ENCODE results near the gene CIPC. TPM values are rescaled to one million over a fixed set of nuclear protein-coding genes. Genes with fewer than 3 reads are reported as not detected.

The CIPC gene
- total RNA-seq, 2 experiments from 2014 or later, result 8.6 to 10.0 TPM

DNA sequence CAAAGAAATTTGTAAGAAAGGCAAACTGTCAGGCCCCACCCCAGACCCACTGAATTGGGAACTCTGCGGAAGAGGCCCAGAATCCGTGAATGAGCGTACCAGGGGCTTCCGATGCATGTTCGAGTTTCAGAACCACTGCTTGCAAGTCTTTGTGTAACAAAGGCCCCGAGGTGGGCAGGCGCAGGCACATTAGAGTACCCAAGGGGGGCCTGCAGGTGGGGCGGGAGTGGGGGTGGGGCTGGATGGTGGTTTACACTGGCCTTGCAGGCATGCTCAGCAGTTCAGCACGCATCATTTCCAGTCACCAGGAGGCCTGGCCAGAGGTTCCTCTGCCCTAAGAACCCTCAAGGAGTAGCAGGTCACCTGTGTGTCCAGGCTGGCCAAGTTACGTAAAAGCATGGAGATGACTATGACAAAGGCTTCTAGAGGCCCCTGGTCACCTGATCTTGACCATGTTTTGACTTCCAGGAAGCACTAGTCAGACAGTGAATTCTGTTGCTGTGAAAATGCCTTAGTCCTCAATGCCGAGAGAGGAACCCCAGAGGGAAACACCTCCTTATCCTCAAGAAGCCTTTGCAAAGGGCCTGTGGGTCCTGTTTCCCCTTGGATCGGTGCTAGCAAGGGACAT is 36.3 kb upstream of the CIPC start:
- Mint-ChIP-seq H3K27me3 (no peaks in the 10 kb centered on the region), H3K9me3 (ENCODE audit: low read depth) (no peaks in the 10 kb centered on the region), H3K36me3 (ENCODE audit: low read depth) (no peaks in the 10 kb centered on the region), H3K4me3 (no peak overlapping the region), H3K27ac (no peak overlapping the region), H3K4me1 (no peaks in the 10 kb centered on the region)
- CTCF ChIA-PET, result interaction anchor here (1.0 to 4.9 kb wide), 5 partner anchors 9 to 187 kb away, joined by 4 to 59 read pairs (median 9); no protein-coding TSS in a partner anchor
- intact Hi-C loops (cut with DNase I, micrococcal nuclease), result no loop called here
- DNase-seq (no peak), ATAC-seq (no peak)
- POLR2A ChIA-PET, result interaction anchor here (0.6 kb wide), 1 partner anchor 139 kb away, joined by 4 read pairs; no protein-coding TSS in a partner anchor

GRCh38 chr14:77062261-77062660 is 35.8 kb upstream of the CIPC start:
- ChIA-PET POLR2A (interaction anchor here (0.6 kb wide), 1 partner anchor 139 kb away, joined by 4 read pairs; no protein-coding TSS in a partner anchor), CTCF (interaction anchor here (0.9 to 4.9 kb wide), 7 partner anchors 8 to 188 kb away, joined by 4 to 59 read pairs (median 9); no protein-coding TSS in a partner anchor)
- Mint-ChIP-seq H3K27ac (no peak overlapping the region), H3K4me1 (no peaks in the 10 kb centered on the region), H3K36me3 (ENCODE audit: low read depth) (no peaks in the 10 kb centered on the region), H3K27me3 (no peaks in the 10 kb centered on the region), H3K4me3 (no peak overlapping the region), H3K9me3 (ENCODE audit: low read depth) (no peaks in the 10 kb centered on the region)
- ATAC-seq (no peak), DNase-seq (no peak)
- intact Hi-C loops (cut with DNase I, micrococcal nuclease), result no loop called here

DNA sequence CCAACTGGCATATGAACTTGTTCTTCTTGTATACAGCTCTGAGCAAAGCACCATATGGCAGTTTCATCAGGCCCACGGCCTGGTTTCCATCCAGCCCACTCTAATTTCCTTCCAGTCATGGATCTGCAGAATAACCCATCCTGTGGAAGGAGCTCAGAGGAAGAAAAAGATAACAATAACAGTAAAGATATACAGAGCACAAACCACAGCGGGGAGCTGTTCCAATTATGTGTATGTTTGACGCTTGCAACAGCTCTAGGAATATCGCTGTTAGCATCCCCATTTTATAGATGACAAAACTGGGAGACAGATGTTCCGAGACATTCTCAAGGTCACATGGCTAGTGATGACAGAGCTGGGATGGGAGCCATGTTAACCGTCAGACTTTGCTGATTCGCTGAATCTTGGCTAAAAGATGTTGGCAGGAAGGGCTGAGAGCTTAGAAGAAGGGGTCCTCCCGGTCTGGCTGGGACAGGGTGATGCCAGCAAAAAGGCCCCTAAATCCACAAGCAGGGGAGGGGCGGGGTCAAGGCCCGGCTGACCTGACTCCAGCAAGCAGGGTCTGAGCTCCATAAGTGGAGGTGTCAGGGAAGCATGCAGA is 34.4 kb upstream of the CIPC start:
- ChIA-PET POLR2A (no interaction called here), CTCF (interaction anchor here (0.6 to 4.9 kb wide), 15 partner anchors 8 to 253 kb away, joined by 3 to 59 read pairs (median 4); no protein-coding TSS in a partner anchor)
- no peaks in the 10 kb centered on the region for H3K9me3 Mint-ChIP-seq (ENCODE audit: low read depth)
- DNase-seq, result no peak
- intact Hi-C loops (cut with DNase I, micrococcal nuclease), result no loop called here
- H3K4me1 Mint-ChIP-seq, result no peaks in the 10 kb centered on the region
- no peaks in the 10 kb centered on the region for H3K36me3 Mint-ChIP-seq (ENCODE audit: low read depth)
- no peak for ATAC-seq
- H3K27ac Mint-ChIP-seq, result no peak overlapping the region
- H3K4me3 Mint-ChIP-seq, result no peak overlapping the region
- no peaks in the 10 kb centered on the region for H3K27me3 Mint-ChIP-seq

DNA sequence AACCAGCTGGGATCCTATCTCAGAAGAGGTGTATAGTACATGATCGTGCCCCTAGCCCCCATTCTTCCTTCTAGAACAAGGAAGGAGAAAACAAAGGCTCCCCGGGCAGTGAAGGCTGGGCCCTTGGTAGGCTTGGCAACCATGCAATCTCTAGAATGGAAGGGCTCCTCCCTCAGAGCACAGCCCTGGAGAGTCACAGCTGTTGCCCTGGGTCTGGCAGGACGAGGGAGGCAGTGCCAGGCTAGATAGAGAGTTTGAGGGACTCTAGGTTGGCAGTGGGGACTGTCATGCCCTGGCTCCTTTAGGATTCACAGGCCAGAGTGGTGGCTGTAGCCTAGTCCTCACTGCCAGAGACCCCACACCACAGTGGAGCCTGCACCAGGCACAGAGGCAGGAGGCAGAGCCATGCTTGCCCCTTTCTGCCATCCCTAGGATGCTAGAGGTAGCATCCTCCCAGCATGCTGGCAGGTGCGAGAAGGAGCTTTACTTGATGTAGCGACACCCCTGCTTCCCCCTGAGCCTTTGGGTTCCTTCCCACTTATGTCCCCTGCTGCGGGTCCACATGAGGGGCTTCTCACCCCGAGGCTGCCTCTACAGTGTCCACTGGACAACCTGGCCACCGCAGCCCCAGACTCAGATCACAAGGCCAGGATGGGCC is 33.4 kb upstream of the CIPC start:
- Mint-ChIP-seq H3K36me3 (ENCODE audit: low read depth) (no peaks in the 10 kb centered on the region), H3K4me3 (no peak overlapping the region), H3K4me1 (no peaks in the 10 kb centered on the region), H3K27me3 (no peaks in the 10 kb centered on the region), H3K27ac (no peak overlapping the region), H3K9me3 (ENCODE audit: low read depth) (no peaks in the 10 kb centered on the region)
- no peak for ATAC-seq
- DNase-seq, result no peak
- CTCF ChIA-PET, result interaction anchor here (0.6 to 4.6 kb wide), 5 partner anchors 11 to 190 kb away, joined by 3 to 59 read pairs (median 5); no protein-coding TSS in a partner anchor
- intact Hi-C loops (cut with DNase I, micrococcal nuclease), result no loop called here
- POLR2A ChIA-PET, result no interaction called here

DNA sequence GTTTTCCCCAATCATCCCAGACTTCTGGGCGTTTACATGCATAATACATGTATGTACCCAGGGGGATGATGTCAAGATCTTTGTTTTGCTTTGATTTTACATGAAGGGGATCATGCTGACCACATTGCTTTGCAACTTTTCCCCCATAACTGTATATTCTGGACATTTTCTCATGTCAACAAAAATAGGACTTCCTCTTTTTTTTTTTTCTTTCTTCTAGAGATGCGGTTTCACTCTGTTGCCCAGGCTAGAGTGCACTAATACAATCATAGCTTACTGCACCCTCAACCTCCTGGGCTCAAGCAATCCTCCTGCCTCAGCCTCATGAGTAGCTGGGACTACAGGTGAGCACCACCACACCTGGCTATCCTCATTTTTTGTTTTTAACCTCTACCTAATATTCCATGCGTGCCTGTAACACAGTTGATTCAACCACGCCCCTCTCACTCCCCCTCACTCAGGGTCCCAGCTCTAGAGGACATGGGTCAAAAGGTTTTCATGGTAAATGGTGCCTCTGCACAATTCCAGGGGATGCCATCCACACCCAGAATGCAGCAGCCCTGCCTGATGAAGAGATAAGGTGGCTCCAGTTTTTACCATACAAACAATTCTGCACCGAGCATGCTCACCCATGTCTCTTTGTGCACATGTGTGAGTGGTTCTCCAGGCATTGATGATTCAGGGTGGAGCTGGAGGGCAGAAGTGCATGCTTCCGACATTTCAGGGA is 32.0 kb upstream of the CIPC start:
- no peaks in the 10 kb centered on the region for H3K27me3 Mint-ChIP-seq
- H3K9me3 Mint-ChIP-seq (ENCODE audit: low read depth), result no peaks in the 10 kb centered on the region
- no peak overlapping the region for H3K4me3 Mint-ChIP-seq
- H3K36me3 Mint-ChIP-seq (ENCODE audit: low read depth), result no peaks in the 10 kb centered on the region
- H3K4me1 Mint-ChIP-seq, result no peaks in the 10 kb centered on the region
- DNase-seq (no peak), ATAC-seq (no peak)
- ChIA-PET POLR2A (no interaction called here), CTCF (interaction anchor here (0.6 to 4.6 kb wide), 3 partner anchors 80 to 192 kb away, joined by 3 to 59 read pairs (median 5); no protein-coding TSS in a partner anchor)
- intact Hi-C loops (cut with DNase I, micrococcal nuclease), result no loop called here
- no peak overlapping the region for H3K27ac Mint-ChIP-seq

DNA sequence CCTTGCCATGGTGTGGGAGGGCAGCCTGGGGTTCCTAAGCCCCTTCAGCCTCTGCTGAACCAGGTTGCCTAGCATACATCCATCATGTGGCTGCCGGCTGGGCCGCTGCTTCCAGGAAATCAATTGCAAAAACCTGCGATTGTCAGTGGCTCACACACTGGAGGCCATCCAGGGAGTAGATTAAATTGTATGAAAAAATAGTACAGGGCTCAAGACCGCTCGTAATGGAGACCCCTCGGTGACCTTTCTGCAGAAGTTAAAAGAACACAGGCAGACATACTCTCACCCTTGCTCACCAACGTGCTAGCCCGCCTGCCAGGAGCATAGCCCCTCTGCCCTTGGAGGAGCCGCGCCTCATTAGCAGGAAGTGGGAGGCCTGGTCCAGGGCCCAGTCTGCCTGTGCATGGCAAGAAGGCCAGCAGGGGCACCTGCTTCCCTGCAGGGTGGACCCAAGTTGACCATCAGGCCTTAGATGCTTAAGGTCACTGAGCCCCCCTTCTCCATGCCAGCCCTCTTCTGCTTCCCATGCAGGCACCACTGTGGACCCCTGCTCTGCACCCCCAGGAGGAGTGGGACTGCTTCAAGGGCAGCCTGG is 31.4 kb upstream of the CIPC start:
- H3K4me1 Mint-ChIP-seq, result no peaks in the 10 kb centered on the region
- ATAC-seq (no peak), DNase-seq (no peak)
- no peaks in the 10 kb centered on the region for H3K9me3 Mint-ChIP-seq (ENCODE audit: low read depth)
- H3K36me3 Mint-ChIP-seq (ENCODE audit: low read depth), result no peaks in the 10 kb centered on the region
- CTCF ChIA-PET, result interaction anchor here (0.9 to 23.5 kb wide), 4 partner anchors 13 to 198 kb away, joined by 3 to 599 read pairs (median 32); no protein-coding TSS in a partner anchor
- H3K27ac Mint-ChIP-seq, result no peak overlapping the region
- no peak overlapping the region for H3K4me3 Mint-ChIP-seq
- no peaks in the 10 kb centered on the region for H3K27me3 Mint-ChIP-seq
- intact Hi-C loops (cut with DNase I, micrococcal nuclease), result no loop called here
- POLR2A ChIA-PET, result no interaction called here

GRCh38 chr14:77067632-77068516 is 30.2 kb upstream of the CIPC start:
- peak; percentile 80 for DNase-seq
- no peak overlapping the region for H3K27ac Mint-ChIP-seq
- no peaks in the 10 kb centered on the region for H3K36me3 Mint-ChIP-seq (ENCODE audit: low read depth)
- intact Hi-C loops (cut with DNase I, micrococcal nuclease), result loop anchor here (1.0 kb wide), 2 partner anchors 15 to 192 kb away; no protein-coding TSS in a partner anchor
- no peaks in the 10 kb centered on the region for H3K9me3 Mint-ChIP-seq (ENCODE audit: low read depth)
- POLR2A ChIA-PET, result no interaction called here
- CTCF ChIA-PET, result interaction anchor here (0.7 to 23.5 kb wide), 29 partner anchors 8 to 1834 kb away, joined by 3 to 599 read pairs (median 4); no protein-coding TSS in a partner anchor
- H3K4me1 Mint-ChIP-seq, result no peaks in the 10 kb centered on the region
- no peak overlapping the region for H3K4me3 Mint-ChIP-seq
- peak; percentile 74 for ATAC-seq
- H3K27me3 Mint-ChIP-seq, result no peaks in the 10 kb centered on the region

DNA sequence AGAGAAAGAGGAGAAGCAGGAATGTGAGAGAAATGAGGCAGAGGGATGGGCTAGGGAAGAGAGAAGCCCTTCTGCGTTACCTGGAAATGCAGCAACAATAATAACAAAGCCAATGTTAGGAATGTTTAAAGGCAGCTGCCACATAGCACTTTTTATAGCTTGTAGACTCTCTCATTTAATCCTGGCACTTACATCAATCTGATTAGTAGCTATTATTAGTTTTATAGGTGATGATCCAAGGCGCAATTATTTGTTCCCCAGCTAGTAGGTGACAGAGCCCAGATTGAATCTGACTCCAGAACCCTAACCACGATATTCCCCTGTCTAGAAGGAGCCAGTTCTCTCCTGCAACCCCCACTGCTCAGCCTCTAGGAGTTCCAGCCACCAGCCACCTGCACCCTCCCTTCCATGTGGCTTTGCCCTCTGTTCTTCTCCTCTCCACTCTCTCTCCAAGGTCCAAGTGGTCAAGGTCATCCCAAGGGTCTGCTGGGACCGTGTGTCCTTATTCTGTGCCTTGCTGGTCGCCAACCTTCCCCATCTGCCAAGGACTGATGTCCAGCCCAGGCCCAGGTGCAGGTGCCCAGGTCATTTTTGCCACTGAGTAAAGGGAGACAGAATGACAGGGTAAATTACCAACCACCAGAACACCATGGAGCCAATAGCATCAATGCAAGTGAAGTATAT is 29.4 kb upstream of the CIPC start:
- Mint-ChIP-seq H3K4me1 (no peaks in the 10 kb centered on the region), H3K4me3 (no peak overlapping the region), H3K9me3 (ENCODE audit: low read depth) (no peaks in the 10 kb centered on the region), H3K27me3 (no peaks in the 10 kb centered on the region), H3K36me3 (ENCODE audit: low read depth) (no peaks in the 10 kb centered on the region), H3K27ac (no peak overlapping the region)
- ATAC-seq, result no peak
- CTCF ChIA-PET, result interaction anchor here (0.5 to 23.5 kb wide), 32 partner anchors 8 to 306 kb away, joined by 3 to 599 read pairs (median 4); no protein-coding TSS in a partner anchor
- no peak for DNase-seq
- POLR2A ChIA-PET, result no interaction called here
- intact Hi-C loops (cut with DNase I, micrococcal nuclease), result loop anchor here (1.0 kb wide), 2 partner anchors 15 to 192 kb away; no protein-coding TSS in a partner anchor

GRCh38 chr14:77069551-77069950 is 28.5 kb upstream of the CIPC start:
- Mint-ChIP-seq H3K27ac (no peak overlapping the region), H3K4me3 (no peak overlapping the region), H3K9me3 (ENCODE audit: low read depth) (no peaks in the 10 kb centered on the region), H3K27me3 (no peaks in the 10 kb centered on the region), H3K36me3 (ENCODE audit: low read depth) (no peaks in the 10 kb centered on the region), H3K4me1 (no peaks in the 10 kb centered on the region)
- no peak for ATAC-seq
- POLR2A ChIA-PET, result no interaction called here
- CTCF ChIA-PET, result interaction anchor here (0.6 to 23.5 kb wide), 30 partner anchors 8 to 212 kb away, joined by 3 to 599 read pairs (median 8); partner anchors contain the start of gene CIPC
- DNase-seq, result no peak
- intact Hi-C loops (cut with DNase I, micrococcal nuclease), result no loop called here

Measured in activated CD4-positive, alpha-beta T cell treated with anti-CD3 and anti-CD28 coated beads for 36 hours (primary cell).